Skin of body (tissue), 2 donors: ENCODE results near the gene BNC2. TPM values are rescaled to one million over a fixed set of nuclear protein-coding genes. Genes with fewer than 3 reads are reported as not detected.

Experiments used
- DNase-seq: peaks from one replicate; lab custom pipeline; 2025; lab: John Stamatoyannopoulos, UW
- total RNA-seq: library from RNA; depleted of rRNA; stranded (reverse); fragments of >200 nt; gene quantifications from one replicate; pipeline ENCODE4 v1.2.3, GENCODE V29; 2014

BNC2 gene
- total RNA-seq, 1 donor from 2014 or later, result 30.8 TPM

GRCh38 chr9:16718296-16718695 is 152.2 kb downstream of the BNC2 start:
- DNase-seq, result no peak

GRCh38 chr9:16716601-16717000 is 153.9 kb downstream of the BNC2 start:
- DNase-seq, result no peak

- DNase-seq, result peak; percentile 14
Measured at GRCh38 chr9:16715404-16715803, 155.1 kb downstream of the BNC2 start.

- no peak for DNase-seq
Measured at GRCh38 chr9:16712787-16713186, 157.7 kb downstream of the BNC2 start.

- no peak for DNase-seq
Measured at GRCh38 chr9:16710888-16711287, 159.6 kb downstream of the BNC2 start.

- no peak for DNase-seq
Measured at GRCh38 chr9:16709924-16710323, 160.5 kb downstream of the BNC2 start.

GRCh38 chr9:16708656-16709435 is 161.6 kb downstream of the BNC2 start:
- no peak for DNase-seq

GRCh38 chr9:16705111-16705604 is 165.3 kb downstream of the BNC2 start:
- peak; percentile 79 for DNase-seq

GRCh38 chr9:16704116-16705110 is 166.1 kb downstream of the BNC2 start:
- DNase-seq, result no peak

- no peak for DNase-seq
Measured at GRCh38 chr9:16701347-16701746, 169.1 kb downstream of the BNC2 start.

- peak; percentile 13 for DNase-seq
Measured at GRCh38 chr9:16693616-16694015, 176.9 kb downstream of the BNC2 start.

- no peak for DNase-seq
Measured at GRCh38 chr9:16690628-16691027, 179.8 kb downstream of the BNC2 start.

GRCh38 chr9:16690205-16690604 is 180.3 kb downstream of the BNC2 start:
- DNase-seq, result no peak

GRCh38 chr9:16689351-16689938 is 181.0 kb downstream of the BNC2 start:
- no peak for DNase-seq

GRCh38 chr9:16688814-16689213 is 181.7 kb downstream of the BNC2 start:
- no peak for DNase-seq

- DNase-seq, result no peak
Measured at GRCh38 chr9:16687678-16688369, 182.6 kb downstream of the BNC2 start.

GRCh38 chr9:16683326-16683725 is 187.1 kb downstream of the BNC2 start:
- no peak for DNase-seq

- DNase-seq, result no peak
Measured at GRCh38 chr9:16682273-16682672, 188.2 kb downstream of the BNC2 start.

- DNase-seq, result no peak
Measured at GRCh38 chr9:16681652-16681987, 188.8 kb downstream of the BNC2 start.

- DNase-seq, result peak; percentile 84
Measured at GRCh38 chr9:16680975-16681651, 189.4 kb downstream of the BNC2 start.

- DNase-seq, result peak; percentile 49
Measured at GRCh38 chr9:16680541-16680940, 189.9 kb downstream of the BNC2 start.
